Body of pancreas (tissue), 4 donors: ENCODE data around the gene HOGA1.

Experiments used
- CTCF ChIP-seq, 7 experiments: fragments of 450-650 bp in 4 of 7; fragments of 200-600 bp in 3 of 7; sonication (generic) in 3 of 7; IDR thresholded peaks; one replicate each; pipeline ENCODE4 v1.5.1; 2016 to 2019; ENCODE audit warnings: antibody characterized with exemption in 7 of 7
- POLR2A ChIP-seq, 3 donors: fragments of 450-650 bp; IDR thresholded peaks; one replicate each; pipeline ENCODE4 v1.6.1; 2016; ENCODE audit warnings: antibody characterized with exemption in 3 of 3, mild to moderate bottlenecking in 2 of 3

- TF ChIP-seq CTCF (IDR thresholded peaks at IDR 0.05) (no peak), POLR2A (IDR thresholded peaks at IDR 0.05) (no peak)
These were observed 34.5 kb downstream of the HOGA1 start for GRCh38 chr10:97618733-97619132.
